ENCODE measurements around the gene CTSH. TPM values are rescaled to one million over a fixed set of nuclear protein-coding genes. Genes with fewer than 3 reads are reported as not detected.
"Not testable (repeated sequence)": the region's sequence is repeated elsewhere in the genome, so short reads cannot be mapped to it uniquely, and the experiment has no call there.

The CTSH gene
- polyA plus RNA-seq, 4 donors: 128 to 211 (median 197) TPM

GRCh38 chr15:78900819-78901533 lies 43.9 kb downstream of the CTSH start:
- not testable (repeated sequence) for DNase-seq (ENCODE audit: low read depth in 4 of 4, low spot score in 3 of 4)

GRCh38 chr15:78898540-78898939 lies 46.3 kb downstream of the CTSH start:
- no peak for DNase-seq (ENCODE audit: low read depth in 4 of 4, low spot score in 3 of 4)

- no peak for DNase-seq (ENCODE audit: low read depth in 4 of 4, low spot score in 3 of 4)
Observed at GRCh38 chr15:78895471-78895870, 49.4 kb downstream of the CTSH start.

DNA sequence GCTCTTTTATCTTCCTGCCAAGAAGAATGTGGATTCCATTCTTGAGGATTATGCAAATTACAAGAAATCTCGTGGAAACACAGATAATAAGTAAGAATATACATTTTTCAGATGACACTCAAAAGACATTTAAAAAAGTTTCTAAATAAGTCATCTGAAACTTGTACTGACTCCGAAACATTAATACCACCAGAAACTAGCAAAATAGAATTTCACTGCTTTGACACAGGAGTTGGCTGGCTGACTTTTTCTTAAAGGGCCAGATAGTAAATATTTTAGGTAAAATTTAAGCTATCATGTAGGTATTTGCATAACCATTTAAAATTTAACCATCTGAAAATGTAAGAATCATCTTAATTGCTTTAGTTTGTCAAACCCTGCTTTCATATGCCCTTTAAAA lies 51.3 kb downstream of the CTSH start:
- DNase-seq (ENCODE audit: low read depth in 4 of 4, low spot score in 3 of 4): no peak

GRCh38 chr15:78889000-78889399 lies 55.8 kb downstream of the CTSH start:
- DNase-seq (ENCODE audit: low read depth in 4 of 4, low spot score in 3 of 4): no peak

DNA sequence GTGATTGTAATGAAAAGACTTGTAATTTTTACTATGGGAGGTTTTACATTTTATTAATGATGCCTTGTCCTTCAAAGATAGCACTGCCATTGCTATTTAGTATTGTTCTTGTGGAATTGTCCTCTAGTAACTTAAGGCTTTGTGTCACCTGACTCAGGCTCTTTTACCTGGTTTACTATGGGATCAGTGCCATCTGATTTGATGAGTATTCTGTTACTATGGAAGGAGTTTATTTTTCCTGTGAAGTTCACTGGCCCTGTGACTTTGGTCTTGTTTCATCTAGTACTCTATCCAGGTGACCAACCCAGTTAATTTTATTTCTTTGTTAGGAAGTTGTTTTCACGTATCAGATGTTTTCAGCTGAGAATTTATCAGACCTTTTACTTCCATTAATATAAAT lies 63.2 kb downstream of the CTSH start:
- DNase-seq (ENCODE audit: low read depth in 4 of 4, low spot score in 3 of 4): no peak

DNA sequence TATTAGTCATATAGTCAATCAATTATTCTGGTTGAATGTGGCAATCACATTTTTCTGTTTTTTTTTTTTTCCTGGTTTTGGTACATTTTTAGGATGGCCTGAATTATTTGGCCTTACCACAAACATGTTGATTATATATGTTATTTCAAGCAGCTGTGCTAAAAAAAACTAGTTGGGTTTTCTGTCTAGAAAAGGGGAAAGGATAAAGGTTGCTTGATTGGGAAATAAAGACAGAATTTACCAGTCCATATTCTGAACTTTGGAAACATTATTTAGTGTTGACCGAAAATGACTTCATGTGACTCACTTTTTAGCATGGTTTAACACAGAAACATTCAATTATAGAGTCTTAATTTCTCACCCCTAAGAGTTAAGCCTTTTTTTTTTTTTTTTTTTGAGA lies 64.0 kb downstream of the CTSH start:
- no peak for DNase-seq (ENCODE audit: low read depth in 4 of 4, low spot score in 3 of 4)

DNA sequence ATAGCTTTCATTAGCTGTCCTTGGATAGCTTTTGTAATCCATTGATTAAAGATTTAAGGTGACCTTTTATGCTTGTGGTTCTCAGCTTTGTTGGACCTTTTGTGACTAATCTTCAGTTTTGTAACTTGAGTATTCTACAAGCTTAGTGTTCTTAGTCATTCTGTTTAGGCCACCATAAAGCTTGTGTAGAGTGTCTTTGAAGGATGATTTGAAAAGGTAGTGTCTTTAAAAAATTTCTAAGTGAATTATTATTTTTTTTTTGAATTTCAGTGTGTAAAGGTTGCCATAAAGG lies 64.7 kb downstream of the CTSH start:
- no peak for DNase-seq (ENCODE audit: low read depth in 4 of 4, low spot score in 3 of 4)

DNA sequence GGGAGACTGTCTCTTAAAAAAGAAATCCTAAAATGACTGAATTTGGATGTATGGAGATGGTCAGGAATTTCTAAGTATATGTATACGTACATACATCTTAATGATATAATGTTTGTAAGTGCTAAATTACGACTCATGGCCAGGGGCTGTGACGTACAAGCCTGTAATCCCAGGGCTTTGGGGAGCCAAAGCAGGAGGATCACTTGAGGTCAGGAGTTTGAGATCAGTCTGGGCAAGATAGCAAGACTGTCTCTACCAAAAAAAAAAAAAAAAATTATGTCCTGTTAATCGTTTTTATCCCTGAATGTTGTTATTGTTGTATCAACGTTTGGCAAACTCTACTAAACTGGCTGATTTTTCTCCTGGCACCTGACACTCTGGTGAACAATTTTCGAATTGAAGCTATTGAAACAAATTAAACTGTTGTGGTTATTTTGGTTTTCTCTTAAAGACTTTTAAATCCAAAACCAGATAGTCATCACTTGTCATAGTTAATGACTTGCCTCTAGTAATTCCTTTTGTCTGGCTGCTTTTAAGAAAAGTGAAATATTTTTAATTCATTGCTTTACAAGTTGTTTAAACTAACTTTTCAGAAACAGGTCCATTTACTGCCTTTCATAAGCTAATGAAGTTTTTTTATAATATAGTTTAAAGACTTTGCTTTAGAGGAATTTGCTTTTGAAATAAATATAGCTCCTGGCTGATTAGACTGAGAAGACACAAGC lies 65.2 kb downstream of the CTSH start:
- DNase-seq (ENCODE audit: low read depth in 4 of 4, low spot score in 3 of 4): no peak

GRCh38 chr15:78878356-78878755 lies 66.5 kb downstream of the CTSH start:
- DNase-seq (ENCODE audit: low read depth in 4 of 4, low spot score in 3 of 4): no peak

- not testable (repeated sequence) for DNase-seq (ENCODE audit: low read depth in 4 of 4, low spot score in 3 of 4)
Observed at GRCh38 chr15:78876954-78877353, 67.9 kb downstream of the CTSH start.

GRCh38 chr15:78875107-78875914 lies 69.5 kb downstream of the CTSH start:
- no peak for DNase-seq (ENCODE audit: low read depth in 4 of 4, low spot score in 3 of 4)

DNA sequence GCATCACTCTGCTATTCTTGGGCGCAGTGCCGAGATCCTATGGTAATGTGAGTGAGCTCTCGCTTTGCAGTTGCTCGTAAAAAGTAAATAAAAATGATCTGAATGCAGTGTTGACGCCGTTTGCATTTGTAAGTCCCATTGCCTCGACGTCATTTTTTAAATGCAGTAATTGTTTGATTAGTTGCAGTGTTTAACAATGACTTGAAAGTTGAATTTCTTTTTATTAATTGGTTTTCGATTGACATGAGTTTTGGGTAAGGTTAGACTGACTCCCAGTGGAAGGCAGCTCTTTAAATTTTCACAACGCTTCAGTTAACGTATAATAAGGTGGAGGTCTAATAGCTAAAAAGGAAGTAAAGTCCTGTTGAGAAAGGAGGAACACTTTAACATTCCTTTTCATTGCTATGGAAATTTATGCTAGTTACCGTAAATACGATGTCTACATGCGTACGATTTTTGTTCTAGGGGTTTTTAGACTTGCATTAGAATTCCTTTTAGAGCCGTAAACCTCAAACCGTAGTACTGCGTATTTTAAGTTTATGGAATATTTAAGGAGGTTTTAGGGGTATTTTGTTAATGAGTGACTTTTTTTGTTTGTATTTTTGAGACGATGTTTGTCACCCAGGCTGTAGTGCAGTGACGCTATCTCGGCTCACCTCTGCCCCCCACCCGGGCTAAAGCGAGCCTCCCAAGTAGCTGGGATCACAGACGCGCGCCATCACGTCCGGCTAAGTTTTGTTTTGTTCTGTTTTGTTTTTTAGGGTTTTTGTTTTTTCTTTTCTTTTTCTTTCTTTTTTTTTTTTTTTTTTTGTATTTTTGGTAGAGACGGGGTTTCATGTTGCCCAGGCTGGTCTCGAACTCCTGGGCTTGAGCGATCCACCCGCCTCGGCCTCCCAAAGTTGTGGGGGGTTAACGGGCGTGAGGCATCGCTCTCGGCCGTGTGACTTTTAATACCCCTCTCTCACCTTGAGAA lies 70.8 kb downstream of the CTSH start:
- peak in 2 of 4 donors; percentile 29 for DNase-seq (ENCODE audit: low read depth in 4 of 4, low spot score in 3 of 4)

GRCh38 chr15:78872972-78873792 lies 71.7 kb downstream of the CTSH start:
- peak; percentile 73 to 78 (median 75) for DNase-seq (ENCODE audit: low read depth in 4 of 4, low spot score in 3 of 4)

GRCh38 chr15:78872155-78872971 lies 72.5 kb downstream of the CTSH start, which contains the start of gene MORF4L1:
TSS of gene MORF4L1 (plus strand) at chr15:78872890. CDS start at chr15:78873018, 128 bp downstream.
- peak; percentile 89 to 94 (median 92) for DNase-seq (ENCODE audit: low read depth in 4 of 4, low spot score in 3 of 4)

DNA sequence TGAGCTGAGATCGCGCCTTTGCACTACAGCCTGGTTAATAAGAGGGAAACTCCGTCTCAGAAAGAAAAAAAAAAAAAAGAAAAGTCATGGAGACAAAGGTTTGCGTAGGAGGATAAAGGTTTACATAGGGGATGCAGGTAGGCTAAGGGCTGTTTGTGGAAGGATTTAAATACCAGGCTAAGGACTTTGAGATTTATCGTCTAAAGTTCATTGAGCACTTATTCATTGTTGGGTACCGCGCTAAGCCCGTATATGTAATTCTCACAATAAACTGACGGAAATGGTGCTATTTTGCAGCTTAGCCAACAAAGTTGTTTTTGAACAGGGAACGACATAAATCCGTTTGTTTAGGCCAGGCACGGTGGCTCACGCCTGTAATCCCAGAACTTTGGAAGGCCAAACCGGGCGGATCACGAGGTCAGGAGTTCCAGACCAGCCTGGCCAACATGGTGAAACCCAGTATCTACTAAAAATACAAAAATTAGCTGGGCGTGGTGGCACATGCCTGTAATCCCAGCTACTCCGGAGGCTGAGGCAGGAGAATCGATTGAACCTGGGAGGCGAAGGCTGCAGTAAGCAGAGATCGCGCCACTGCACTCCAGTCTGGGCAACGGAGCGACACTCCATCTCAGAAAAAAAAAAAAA lies 73.2 kb downstream of the CTSH start:
- DNase-seq (ENCODE audit: low read depth in 4 of 4, low spot score in 3 of 4): not testable (repeated sequence)

All from left renal pelvis (tissue), 4 donors.